HG02938 (cell line): Measurements from ENCODE around the gene KRT78.

Experiments
- ATAC-seq: cut with Tn5 transposase; IDR thresholded peaks from one replicate; pipeline ENCODE4 v1.9.1; 2021; ENCODE audit warnings: mild to moderate bottlenecking, moderate library complexity; ENCODE audit not compliant: unreplicated experiment

The KRT78 gene

DNA sequence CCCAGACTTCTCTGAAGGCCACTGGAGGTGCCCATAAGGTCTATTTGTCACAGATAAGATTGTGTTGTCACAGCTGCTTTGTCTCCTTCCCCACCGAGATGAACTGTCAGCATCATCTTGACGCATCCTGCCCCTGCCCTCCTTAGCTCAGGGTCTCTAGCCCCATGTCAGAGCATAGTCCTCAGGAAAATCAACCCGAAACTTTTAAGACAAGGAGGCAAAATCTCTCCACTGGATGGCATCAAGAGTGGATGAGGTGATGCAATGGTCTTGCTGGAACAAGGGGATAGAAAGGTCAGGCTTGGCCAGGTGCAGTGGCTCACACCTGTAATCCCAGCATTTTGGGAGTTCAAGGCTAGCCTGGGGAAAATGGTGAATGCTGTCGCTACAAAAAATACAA lies 22.8 kb downstream of the KRT78 start:
- no peak for ATAC-seq

DNA sequence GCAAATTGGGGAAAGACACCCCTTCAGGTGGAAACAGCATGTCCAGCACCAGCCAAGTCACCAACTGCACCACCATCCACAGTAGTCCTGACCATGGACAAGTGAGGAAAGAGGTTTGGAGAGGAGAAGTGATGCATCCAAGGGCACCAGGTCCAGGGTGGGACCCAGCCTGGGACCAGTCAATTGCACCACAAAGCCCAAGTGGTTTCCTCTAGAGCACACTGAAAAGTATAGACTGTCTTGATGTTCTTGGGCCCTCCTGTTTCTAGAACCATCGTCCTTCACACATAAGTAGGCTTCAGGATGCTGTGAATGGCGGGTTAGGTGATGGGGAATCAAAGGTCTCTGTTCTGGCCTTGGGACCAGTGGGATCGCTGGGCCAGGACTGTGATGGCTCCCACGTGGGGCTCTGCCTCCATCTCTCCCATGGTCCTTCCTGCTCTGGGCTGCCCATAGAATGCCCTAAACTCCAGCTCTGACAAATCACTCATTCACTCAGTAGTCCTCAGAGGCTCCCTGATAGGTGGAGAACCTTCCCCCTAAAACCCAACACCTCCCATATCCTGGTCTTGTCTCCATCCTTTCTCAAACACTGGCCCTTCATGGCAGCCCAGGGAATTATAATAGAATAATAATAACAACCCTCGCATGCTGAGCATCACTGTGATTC lies 23.9 kb downstream of the KRT78 start:
- no peak for ATAC-seq

DNA sequence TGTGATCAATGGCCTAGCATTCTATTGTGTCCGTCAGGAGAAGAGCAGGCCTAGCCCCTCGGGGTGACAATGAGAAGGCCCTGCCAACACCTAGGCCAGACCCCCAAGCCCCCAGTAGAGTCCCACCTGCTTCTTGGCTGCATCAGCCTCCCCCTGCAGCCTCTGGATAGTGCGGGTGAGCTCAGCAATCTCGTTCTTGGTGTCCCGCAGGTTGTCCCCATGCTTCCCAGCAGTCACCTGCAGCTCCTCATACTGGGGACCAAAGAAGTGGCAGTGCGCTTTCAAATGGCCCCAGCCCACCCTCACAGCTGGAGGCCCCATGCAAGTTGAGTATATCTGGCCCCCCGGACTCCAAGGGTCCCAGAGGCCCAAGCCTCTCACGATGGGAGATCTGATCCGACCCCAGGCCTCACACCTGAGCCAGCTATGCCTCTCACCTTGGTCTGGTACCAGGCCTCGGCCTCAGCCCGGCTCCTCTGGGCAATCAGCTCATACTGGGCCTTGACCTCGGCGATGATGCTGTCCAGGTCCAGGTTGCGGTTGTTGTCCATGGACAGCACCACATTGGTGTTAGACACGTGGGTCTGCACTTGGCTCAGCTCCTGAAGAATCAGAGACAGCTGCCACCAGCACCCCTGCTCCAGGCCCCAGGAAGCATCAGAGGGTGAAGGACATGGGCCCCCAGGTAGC lies 24.9 kb downstream of the KRT78 start:
- no peak for ATAC-seq

DNA sequence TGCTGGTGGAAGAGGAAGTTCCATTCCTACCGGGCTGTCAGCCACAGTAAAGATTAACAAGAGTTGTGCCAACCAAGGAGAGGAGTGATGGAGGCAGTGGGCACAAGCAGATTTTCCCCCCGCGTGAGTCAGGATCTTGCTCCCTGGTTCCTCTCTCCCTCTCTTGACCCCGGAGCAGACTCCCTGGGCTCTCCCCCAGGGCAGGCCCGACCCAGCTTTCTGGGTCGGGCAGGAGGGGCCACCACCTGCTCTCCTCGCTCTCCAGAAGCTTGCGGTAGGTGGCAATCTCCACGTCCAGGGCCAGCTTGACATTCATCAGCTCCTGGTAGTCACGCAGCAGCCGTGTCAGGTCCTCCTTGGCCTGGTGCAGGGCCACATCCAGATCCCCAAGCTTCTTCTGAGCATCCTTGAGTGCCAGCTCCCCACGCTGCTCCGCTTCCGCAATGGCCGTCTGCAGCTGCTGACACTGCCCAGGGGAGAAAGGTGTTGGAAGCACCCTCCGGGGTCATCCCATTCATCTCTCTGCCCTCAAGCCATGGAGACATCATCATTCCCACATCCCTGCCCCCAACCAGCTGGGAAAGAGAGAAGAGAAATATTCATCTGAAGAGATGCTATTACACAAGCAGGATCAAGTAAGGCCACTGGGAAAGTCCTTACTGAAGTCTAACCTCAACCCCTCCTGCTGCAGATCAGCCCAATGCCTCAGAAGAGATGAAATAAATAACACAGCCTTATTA lies 25.9 kb downstream of the KRT78 start:
- no peak for ATAC-seq

DNA sequence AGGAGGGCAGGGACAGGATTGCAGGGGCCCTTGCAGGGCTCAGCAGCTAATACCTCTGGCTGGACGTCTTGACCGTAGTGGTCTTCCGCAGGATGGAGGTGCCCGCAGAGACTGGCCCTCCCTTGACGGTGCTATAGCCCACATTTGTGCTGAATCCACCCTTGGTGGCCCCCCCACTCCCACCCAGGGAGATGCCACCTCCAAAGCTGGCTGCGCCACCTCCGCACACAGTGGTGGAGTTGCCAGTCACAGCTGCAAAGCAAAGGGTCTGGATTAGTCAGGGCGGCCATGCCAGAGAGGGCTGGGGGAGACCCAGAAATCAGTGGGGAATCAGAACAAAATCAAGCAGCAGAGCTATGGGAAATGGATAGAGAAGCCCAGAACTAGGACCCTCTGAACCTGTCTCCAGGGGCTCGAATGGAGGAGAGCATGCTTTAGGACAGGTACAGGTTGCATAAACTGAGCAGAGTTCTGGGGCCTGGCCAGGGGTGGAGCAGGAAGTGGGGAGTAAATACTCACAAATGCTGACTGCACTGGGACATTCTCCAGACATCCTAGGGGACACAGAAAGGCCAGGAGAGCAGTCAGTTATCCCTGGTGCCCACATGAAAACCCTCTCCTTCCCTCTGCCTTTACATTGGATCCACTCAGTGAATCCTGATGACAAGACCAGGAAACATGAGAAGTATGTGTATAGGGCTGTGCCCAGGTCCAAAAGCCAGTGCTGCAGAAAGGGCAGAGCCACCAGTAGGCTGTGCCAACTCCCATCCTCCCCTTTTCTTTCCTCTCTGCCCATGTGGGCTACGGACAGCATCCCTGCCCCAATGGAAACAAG lies 26.8 kb downstream of the KRT78 start:
- no peak for ATAC-seq

DNA sequence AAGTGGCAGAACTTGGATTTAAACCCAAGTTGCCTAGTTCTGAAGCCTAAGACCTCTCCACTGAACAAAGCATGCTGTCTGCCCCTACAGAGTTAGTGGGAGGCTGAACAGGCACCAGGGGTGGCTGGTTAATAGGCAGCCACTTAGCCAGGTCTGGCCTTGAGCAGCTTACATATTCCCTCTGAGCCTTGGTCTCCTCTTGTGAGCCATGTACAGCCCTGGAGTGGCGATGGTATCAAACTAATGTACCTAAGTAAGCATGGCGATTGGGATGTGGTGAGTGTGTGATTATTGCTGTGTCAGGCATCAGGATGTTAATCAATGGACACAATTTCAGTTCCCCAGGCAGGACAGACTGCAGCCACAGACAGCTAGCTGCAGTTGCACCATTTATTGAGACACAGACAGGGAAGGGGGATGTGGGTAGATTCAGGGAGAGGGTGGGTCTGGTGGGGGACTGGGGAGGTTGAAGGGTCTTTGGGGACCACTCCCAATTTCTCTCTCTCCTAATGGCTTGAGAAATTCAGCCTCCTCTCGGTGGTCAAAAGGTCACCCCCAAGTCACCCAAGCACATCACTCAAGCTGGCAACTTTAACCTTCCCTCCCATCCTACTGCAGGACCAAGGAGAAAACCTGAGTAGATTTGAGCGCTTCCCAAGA lies 27.6 kb downstream of the KRT78 start:
- no peak for ATAC-seq

DNA sequence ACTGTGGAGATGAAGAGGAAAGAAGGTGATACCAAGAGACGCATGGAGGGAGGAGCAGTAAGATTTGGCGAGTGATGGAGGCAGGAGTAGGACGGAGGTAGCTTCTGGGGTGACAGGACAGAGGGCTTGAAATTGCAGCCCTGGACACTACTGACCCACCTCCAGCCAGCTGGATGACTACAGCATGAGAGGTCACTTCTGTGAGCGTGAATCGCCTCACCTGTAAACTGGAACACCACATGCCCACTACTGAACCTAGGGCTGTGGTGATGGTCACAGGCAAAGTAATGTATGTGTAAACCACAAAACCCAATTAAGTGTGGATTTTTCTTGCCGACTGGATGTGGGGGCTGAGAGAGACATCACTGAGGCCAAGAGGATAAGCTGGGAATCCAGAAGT lies 28.3 kb downstream of the KRT78 start:
- ATAC-seq = no peak

DNA sequence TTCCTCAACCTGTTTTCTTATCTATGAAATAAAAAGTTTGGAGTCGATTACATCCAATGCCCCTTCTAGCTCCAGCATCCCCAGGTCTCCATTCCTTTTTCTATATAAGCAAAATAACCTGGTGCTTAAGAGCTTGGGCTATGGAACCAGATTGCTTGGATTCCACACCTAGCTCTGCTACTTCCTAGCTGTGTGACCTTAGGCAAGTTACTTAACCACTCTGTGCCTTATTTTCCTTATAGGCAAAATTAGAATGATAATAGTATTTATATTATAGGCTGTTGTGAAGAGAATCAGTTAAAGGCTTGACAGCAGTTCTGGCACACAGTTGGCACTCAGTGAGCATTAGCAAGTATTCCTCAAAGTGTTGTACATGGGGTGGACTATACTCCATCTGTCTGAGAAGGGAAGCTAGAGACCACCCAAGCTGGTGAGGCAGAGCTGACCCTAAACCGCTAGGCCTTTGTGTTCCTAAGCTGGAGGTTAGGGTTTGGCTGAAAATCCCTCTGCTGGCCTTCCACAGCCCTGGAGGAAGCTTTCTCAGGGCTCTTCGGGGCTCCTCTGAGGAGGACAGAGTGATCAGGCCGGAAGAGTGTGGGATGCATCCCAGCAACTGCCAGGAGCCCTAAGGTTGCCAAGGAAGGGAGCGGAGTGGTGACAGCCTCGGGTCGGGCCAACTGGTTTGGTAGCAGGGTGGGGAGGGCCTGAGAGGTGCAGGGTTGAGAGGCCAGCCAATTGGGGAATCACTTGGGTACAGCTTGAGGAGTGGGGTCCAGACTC lies 28.9 kb downstream of the KRT78 start:
- no peak for ATAC-seq

DNA sequence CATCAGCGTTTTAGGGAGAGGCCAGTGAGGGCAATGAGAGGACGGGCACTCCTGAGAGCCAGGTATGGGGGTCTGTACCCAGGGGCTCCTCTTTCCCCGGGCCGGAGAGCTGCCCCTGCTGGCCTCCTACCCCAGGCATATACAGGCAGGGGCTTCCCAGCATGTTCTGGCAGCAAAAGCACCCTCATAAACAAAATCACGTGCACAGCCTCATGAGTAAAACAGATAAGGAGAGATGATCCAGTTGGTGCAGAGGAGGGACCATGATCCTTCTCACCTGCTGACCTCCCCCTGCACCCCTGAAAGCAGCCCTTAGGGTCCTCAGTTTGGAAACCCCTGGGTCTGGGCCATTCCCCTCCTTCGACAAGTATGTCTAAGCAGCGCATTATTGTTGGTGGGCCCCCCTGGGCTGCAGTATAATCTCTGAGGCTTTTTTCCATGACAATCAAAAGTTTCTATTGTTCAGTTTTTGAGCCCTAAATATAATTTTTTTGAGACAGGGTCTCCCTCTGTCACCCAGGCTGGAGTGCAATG lies 29.8 kb downstream of the KRT78 start:
- no peak for ATAC-seq

DNA sequence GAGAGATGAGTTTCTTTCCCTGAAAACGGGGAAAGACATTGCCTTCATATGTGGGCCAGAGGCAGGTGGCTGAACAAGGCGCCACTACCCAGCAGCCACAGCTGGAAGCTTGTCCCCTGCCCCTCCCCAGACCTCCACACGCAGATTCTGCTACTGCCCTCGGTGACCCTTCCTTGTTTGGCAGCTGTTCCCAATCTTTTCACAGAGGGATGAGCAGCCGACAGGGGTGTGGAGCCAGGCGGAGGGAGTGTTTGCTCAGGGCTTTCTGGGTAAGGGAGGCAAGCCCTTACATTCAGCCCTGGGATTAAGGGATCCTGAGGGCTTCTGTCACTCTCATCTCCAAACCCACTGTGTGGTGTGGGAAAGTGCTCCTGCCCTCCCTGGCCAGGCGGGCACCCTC lies 30.4 kb downstream of the KRT78 start:
- ATAC-seq = no peak

DNA sequence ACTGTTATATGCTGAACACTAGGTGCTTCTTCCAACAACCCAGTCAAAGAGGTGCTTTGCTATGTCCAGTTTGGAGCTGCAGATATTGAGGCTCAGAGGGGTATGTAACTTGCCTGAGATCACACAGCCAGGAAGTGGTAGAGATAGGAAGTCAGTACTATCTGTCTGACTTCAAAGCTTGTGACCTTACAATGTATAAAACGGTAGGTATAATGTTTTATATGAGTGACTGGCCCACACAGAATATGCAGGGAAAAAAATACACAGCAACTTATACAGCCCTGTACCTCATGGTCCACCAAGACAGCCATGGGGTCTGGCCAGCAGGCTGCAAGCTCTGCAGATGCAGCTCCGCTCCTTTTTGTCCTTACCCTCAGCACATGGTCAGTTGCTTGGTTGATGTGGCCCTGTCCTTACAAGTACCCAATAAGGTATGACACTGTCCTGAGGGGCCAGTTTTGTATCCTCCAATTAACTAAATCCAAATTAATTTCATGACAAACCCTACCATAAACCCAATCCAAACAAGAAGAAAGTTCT lies 31.0 kb downstream of the KRT78 start:
- ATAC-seq = no peak

DNA sequence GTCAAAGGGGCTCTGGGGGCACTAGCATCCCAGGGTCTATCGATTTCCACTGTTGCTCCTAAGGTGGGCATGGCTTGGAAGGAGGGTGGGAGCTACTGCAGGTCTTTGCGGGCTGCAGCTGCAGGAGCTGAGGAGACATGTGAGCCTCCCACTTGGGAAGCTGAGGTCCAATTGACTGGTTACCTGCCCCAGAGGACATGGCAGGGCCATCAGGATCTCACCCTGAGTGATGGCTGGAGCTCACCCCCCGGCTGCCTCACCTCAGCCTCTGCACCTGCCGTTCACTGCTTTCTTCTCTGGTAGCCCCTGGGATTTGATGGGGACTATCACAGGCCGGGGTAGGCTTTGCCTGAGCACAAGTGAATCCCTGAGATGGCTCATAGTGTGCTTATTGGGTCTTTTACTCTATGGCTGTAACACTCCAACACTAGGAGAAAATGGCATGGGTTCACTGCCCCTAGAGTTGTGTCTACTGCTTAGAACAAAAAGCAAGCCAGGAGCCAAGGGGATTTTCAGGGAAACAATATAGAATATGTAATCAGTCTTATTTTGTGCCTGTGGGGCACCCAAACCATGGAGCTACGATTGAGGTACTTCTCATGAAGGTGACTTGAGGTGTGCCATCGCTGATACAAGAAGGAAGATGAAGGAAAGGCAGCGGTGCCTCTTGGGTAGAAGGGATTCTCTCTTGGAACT lies 31.6 kb downstream of the KRT78 start:
- ATAC-seq = no peak

DNA sequence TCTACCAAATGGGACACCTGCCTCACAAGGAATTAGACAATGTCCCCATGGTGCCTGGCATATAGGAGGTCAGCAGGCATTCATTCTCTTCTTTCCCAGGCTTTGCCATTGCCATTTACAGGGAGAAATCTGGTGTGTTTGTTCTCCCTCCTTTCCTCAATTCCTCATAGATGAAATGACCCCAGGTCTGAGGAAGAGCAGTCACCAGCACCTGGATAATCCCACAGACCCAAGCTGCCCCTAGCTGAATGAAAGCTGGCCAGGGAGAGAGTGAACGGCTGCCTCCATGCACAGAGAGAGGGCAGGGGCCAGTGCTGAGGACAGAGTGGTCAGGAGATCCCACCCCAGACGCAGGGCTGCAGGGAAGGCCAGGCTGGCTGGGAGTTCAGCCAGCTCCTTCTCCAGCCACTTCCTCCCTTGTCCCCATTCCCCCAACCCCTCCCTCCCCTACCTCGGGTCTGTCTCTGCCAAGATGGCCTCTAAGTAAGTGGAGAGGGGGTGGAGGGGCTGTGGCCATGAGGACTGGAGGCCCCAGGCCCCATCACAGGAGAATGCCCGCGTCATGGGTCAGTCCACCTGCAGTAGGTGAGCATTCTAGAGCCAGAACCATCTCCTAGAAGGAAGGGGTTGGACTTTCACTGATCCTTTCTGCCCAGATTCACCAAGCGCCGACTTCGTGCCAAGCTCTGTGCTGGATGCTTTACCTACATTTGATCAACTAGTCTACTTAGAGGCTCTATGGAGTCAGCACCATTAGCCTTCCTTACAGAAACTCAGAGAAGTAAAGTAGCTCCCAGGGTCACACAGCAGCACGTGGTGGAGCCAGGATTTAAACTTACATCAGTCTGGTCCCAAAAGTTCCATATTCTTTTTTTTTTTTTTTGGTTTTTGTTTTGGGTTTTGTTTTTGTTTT lies 32.9 kb downstream of the KRT78 start:
- ATAC-seq = no peak

DNA sequence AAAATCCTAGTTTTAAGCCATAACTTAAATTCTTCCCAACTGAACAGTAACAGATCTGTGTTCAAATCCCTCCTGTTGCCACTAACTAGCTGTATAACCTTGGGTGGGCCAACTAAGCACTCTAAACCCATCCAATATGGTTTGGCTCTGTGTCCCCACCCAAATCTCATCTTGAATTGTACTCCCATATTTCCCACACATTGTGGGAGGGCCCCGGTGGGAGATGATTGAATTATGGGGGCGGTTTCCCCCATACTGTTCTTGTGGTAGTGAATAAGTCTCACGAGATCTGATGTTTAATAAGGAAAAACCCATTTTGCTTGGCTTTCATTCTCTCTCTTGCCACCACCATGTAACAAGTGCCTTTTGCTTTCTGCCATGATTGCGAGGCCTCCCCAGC lies 33.6 kb downstream of the KRT78 start:
- no peak for ATAC-seq

DNA sequence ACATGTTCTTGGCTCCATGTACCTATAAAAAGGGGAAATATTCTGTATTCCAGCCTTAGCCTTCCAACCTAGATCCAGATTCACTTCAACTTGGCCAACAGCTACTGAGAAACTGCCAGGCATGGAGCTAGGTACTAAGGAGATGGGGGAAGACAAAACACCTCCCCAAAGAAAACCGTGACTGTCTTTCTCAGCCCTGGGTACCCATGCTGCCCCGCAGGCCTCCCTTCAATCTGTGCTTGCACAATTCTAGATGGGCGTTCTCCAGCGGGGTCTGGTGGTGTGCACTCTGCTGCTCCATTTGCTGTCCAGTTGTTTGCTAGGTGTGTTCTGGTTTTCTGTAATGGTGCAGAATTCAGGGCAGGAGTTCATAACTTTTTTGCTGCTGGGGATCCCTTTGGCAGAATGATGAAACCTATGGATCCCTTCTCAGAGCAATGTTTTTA lies 34.1 kb downstream of the KRT78 start:
- no peak for ATAC-seq

DNA sequence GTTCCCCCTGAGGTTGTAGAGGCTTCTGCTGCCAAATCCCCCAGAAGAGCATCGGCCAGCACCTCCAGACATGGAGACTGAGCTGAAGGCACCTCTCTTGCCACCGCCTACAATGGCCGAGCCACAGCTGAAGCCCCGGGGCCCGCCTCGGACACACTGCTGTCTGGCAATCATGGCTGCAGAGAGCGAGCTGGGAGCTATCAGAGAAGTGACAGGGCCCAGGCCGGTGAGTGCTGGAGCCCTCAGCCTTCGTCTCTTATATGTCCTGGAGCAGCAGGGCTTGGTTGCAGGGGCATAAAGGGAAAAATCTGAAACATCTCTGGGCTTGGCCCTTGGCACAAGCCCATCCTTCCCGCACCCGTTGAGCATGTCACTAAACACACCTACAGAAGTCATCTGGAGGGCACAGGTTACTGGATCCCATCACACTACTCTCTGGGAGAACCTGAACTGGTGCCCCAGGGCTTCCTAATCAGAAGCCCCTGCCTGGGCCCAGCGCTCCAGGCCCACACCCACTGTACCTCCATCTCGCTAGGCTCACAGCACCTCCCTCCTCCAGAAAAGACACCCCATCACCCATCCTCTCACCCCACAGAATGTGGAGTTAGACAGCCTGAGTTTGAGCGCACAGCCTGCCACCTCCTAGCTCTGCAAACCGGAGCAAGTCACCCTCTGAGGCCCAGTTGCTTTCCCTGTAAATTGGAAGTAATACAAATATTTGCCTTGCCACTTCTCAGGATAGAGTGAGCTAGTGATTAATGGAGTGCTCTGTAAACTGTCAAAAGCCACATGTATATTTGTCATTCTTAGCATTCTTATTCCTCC lies 34.7 kb downstream of the KRT78 start, which contains the start of gene KRT4:
KRT4 (minus strand) TSS at position 232 of the 825 bp plus-strand sequence; CDS start at position 174, 58 bp downstream.
- ATAC-seq = no peak
